Activated T-cell treated with anti-CD3 and anti-CD28 coated beads for 24 hours (primary cell): ENCODE data around the gene IMMP1L.

ENCODE experiments used
- DNase-seq: peaks from one replicate; pipeline ENCODE4 v3.0.0-alpha.2; 2020; ENCODE audit warnings: low read depth

Gene IMMP1L

DNA sequence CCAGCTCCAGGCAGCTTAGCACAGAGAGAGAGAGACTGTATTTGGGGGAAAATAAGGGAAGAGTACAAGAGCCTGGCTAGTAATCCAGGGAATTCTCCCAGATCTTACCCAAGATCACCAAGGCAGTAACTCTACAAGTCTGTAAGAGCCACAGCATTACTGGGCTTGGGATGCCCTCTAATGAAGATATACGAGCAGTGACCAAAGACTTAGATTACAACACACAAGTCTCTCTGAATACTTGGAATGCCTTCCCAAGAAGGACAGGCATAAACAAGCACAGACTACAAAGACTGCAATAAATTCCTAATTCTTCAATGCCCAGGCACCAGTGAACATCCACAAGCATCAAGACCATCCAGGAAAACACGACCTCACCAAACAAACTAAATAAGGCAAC, 122.0 kb downstream of the IMMP1L start:
- no peak for DNase-seq

DNA sequence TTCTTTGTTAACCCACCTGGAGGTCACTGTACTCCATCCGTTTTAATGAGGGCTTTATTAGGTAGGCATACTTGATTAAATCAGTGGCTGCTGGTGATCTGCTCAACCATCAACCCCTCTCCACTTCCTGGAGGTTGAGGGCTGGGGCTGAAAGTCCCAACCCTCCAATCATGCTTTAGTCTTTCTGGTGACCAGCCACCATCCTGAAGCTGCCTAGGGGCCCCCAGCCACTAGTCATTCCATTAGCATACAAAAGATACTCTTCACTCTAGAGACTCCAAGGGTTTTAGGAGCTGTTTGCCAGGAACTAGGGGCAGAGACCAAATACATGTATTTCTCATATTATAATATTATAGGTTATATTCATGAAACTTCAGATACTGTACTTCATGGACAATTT, 126.3 kb downstream of the IMMP1L start:
- DNase-seq: no peak
